Spleen (tissue), 11 donors: ENCODE data around the gene LHFPL3. TPM values are rescaled to one million over a fixed set of nuclear protein-coding genes. Genes with fewer than 3 reads are reported as not detected.

Experiments used
- DNase-seq: peaks from one replicate; pipeline ENCODE4 v3.0.0-alpha.2; 2020
- H3K27ac ChIP-seq, 8 donors: fragments of 200-600 bp; sonication (generic) in 7 of 8; 1 replicate in 4 of 8; 2 replicates in 4 of 8; pipeline versions ENCODE4 v1.5.0 to v1.8.0; 2016 to 2021; ENCODE audit warnings: inconsistent platforms in 4 of 8, mild to moderate bottlenecking in 4 of 8, moderate library complexity in 1 of 8
- H3K27me3 ChIP-seq, 7 donors: fragments of 200-600 bp; sonication (generic) in 6 of 7; replicated peaks in 1 of 7; 1 replicate in 4 of 7; 2 replicates in 3 of 7; pipeline versions ENCODE4 v1.5.0 to v1.8.0; 2016 to 2021; ENCODE audit warnings: inconsistent platforms in 3 of 7, mild to moderate bottlenecking in 1 of 7
- H3K36me3 ChIP-seq, 6 donors: fragments of 200-600 bp; sonication (generic) in 5 of 6; 1 replicate in 4 of 6; 2 replicates in 2 of 6; pipeline versions ENCODE4 v1.5.0 to v1.8.0; 2016 to 2021; ENCODE audit warnings: inconsistent platforms in 2 of 6
- H3K4me1 ChIP-seq, 6 donors: fragments of 200-600 bp; sonication (generic) in 5 of 6; 1 replicate in 3 of 6; 2 replicates in 3 of 6; pipeline versions ENCODE4 v1.5.0 to v1.8.0; 2016 to 2021; ENCODE audit warnings: inconsistent platforms in 3 of 6
- H3K4me3 ChIP-seq, 8 donors: fragments of 200-600 bp; sonication (generic) in 7 of 8; 1 replicate in 4 of 8; 2 replicates in 4 of 8; pipeline versions ENCODE4 v1.5.0 to v1.8.0; 2016 to 2021; ENCODE audit warnings: inconsistent platforms in 4 of 8, mild to moderate bottlenecking in 4 of 8, moderate library complexity in 2 of 8
- H3K9me3 ChIP-seq, 8 donors: fragments of 200-600 bp; sonication (generic) in 7 of 8; 1 replicate in 4 of 8; 2 replicates in 4 of 8; pipeline versions ENCODE4 v1.5.0 to v1.8.0; 2016 to 2021; ENCODE audit warnings: inconsistent platforms in 4 of 8
- POLR2A ChIP-seq, 3 donors: fragments of 450-650 bp; IDR thresholded peaks; one replicate each; pipeline ENCODE4 v1.5.1; 2017; ENCODE audit warnings: antibody characterized with exemption in 3 of 3, mild to moderate bottlenecking in 1 of 3
- POLR2AphosphoS5 ChIP-seq, 3 donors: sonication (generic); formaldehyde crosslinking; IDR thresholded peaks; one replicate each; pipeline ENCODE4 v1.5.1; 2017; ENCODE audit warnings: antibody characterized with exemption in 3 of 3
- WGBS, 5 donors: extraction: QIAGEN DNeasy Blood & Tissue Kit in 3 of 5; methylation state at CpG; one replicate each; pipeline versions ENCODE4 v1.1.5 to v1.1.7; 2013 to 2018; 5-methylcytosine and 5-hydroxymethylcytosine counted together
- intact Hi-C: fragments of 100-400 bp; cut with DNase I; formaldehyde crosslinking; loops from one replicate; pipeline ENCODE4 v1.15.0; 2023; ENCODE audit warnings: low total_unique reads
- polyA plus RNA-seq, 3 donors: library from polyadenylated mRNA; stranded (reverse); fragments of 200-250 nt; gene quantifications; one replicate each; pipeline ENCODE4 v1.2.1, GENCODE V29; 2013
- total RNA-seq, 7 donors: library from RNA; depleted of rRNA in 3 of 7; stranded (reverse); fragments of >200 nt in 3 of 7; fragmentation: NEBNext Ultra II Directional in 4 of 7; extraction: Animal tissue kit (Norgen Biotek cat#: 25700) in 4 of 7; gene quantifications; one replicate each; pipeline versions ENCODE4 v1.1.0 to v1.2.1, GENCODE V29; 2016 to 2021
- TF ChIP-seq, protein P1 (sequence below), 11 experiments: fragments of 200-600 bp in 7 of 11; fragments of 450-650 bp in 4 of 11; sonication (generic) in 4 of 11; IDR thresholded peaks in 8 of 11; conservative IDR thresholded peaks in 3 of 11; 1 replicate in 7 of 11; 2 replicates in 4 of 11; pipeline versions ENCODE4 v1.4.0 to v1.8.0; 2016 to 2021; ENCODE audit warnings: antibody characterized with exemption in 11 of 11, inconsistent platforms in 4 of 11, mild to moderate bottlenecking in 1 of 11
- donor health status: healthy with polysubstance abuse.
- donor health status: DM: no; HTN: no; CAD: no; lungs with moderate emphysema.
- donor health status: DM: no; HTN: no; CAD: no.
- donor health status: Bipolar disorder and iron deficiency.
- donor health status: healthy.
- donor health status: DM: no; HTN: no; CAD: no.
- donor health status: DM: yes; HTN: yes; CAD: no.

Gene LHFPL3
- total and polyA plus RNA-seq, 10 donors, result 0.07 to 1.0 (median 0.20) TPM; not detected in 3

DNA sequence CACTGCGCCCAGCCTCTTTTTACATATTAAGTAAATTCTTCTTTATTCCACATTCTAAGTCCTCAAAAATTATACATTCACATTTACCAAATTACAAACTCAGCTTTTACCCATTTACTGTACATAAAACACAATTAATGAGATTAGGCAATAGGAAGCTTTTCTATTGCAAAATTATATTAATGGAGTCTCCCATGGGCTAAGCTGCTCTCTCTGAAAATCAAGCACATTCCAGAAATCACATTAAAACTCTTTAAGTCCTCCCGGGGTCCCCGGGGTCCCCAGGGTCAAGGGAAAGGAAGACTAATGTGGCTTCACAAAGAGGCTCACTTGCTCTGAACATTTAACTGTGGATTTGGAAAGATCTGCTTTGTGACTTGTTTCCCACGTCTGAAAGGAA, 558.2 kb downstream of the LHFPL3 start:
- Histone ChIP-seq H3K4me3 (no peak overlapping the region), H3K36me3 (no peaks in the 10 kb centered on the region), H3K27me3 (no peaks in the 10 kb centered on the region), H3K4me1 (peaks cover 0 to 11% (median 7%) of the 10 kb centered on the region in 6 donors), H3K9me3 (no peaks in the 10 kb centered on the region), H3K27ac (no peak overlapping the region)
- intact Hi-C loops, result no loop called here
- WGBS, 5 donors, result 62 to 85% (median 74%) methylated on average over 4 of the region's 4 CpGs
- TF ChIP-seq POLR2AphosphoS5 (IDR thresholded peaks at IDR 0.05), result no peak
- TF ChIP-seq, protein P1, sequence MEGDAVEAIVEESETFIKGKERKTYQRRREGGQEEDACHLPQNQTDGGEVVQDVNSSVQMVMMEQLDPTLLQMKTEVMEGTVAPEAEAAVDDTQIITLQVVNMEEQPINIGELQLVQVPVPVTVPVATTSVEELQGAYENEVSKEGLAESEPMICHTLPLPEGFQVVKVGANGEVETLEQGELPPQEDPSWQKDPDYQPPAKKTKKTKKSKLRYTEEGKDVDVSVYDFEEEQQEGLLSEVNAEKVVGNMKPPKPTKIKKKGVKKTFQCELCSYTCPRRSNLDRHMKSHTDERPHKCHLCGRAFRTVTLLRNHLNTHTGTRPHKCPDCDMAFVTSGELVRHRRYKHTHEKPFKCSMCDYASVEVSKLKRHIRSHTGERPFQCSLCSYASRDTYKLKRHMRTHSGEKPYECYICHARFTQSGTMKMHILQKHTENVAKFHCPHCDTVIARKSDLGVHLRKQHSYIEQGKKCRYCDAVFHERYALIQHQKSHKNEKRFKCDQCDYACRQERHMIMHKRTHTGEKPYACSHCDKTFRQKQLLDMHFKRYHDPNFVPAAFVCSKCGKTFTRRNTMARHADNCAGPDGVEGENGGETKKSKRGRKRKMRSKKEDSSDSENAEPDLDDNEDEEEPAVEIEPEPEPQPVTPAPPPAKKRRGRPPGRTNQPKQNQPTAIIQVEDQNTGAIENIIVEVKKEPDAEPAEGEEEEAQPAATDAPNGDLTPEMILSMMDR (IDR thresholded peaks at IDR 0.05 in 8 of 11, conservative IDR thresholded peaks at IDR 0.05 in 3 of 11), result no peak
- no peak for TF ChIP-seq POLR2A (IDR thresholded peaks at IDR 0.05)
- DNase-seq, result no peak

- Histone ChIP-seq H3K36me3 (no peaks in the 10 kb centered on the region), H3K9me3 (no peaks in the 10 kb centered on the region), H3K4me3 (no peak overlapping the region), H3K27me3 (no peaks in the 10 kb centered on the region), H3K27ac (no peak overlapping the region), H3K4me1 (no peaks in the 10 kb centered on the region)
- intact Hi-C loops, result no loop called here
- TF ChIP-seq, protein P1 (IDR thresholded peaks at IDR 0.05 in 8 of 11, conservative IDR thresholded peaks at IDR 0.05 in 3 of 11), result no peak
- TF ChIP-seq POLR2A (IDR thresholded peaks at IDR 0.05) (no peak), POLR2AphosphoS5 (IDR thresholded peaks at IDR 0.05) (no peak)
- 76 to 90% (median 84%) methylated on average over 5 of the region's 5 CpGs for WGBS, 5 donors
- DNase-seq, result no peak
Measured at GRCh38 chr7:104890216-104890615, 561.8 kb downstream of the LHFPL3 start.

DNA sequence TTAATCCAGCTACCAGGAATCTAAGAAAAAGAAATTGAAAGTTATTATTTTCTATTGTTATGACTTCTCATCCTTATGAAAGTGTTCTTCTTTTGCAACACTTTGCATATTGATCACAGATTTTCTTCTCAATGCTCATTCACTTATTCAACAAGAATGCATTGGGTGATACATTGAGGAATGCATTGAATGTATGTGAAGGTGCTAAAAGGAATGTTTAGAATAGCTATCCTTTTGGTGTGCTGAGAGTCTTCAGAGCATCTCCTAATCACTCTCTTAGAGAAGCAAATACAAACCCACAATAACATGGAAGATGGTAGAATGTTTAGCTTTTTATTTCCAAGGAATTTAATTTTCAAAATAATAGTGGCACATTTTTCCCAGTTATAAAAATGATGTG, 563.5 kb downstream of the LHFPL3 start:
- Histone ChIP-seq H3K4me3 (no peak overlapping the region), H3K27me3 (no peaks in the 10 kb centered on the region), H3K4me1 (no peaks in the 10 kb centered on the region), H3K27ac (no peak overlapping the region), H3K36me3 (no peaks in the 10 kb centered on the region), H3K9me3 (no peaks in the 10 kb centered on the region)
- intact Hi-C loops, result no loop called here
- DNase-seq, result no peak
- TF ChIP-seq POLR2AphosphoS5 (IDR thresholded peaks at IDR 0.05), result no peak
- no peak for TF ChIP-seq POLR2A (IDR thresholded peaks at IDR 0.05)
- TF ChIP-seq, protein P1 (IDR thresholded peaks at IDR 0.05 in 8 of 11, conservative IDR thresholded peaks at IDR 0.05 in 3 of 11), result no peak

GRCh38 chr7:104894314-104894713, 565.9 kb downstream of the LHFPL3 start:
- Histone ChIP-seq H3K4me3 (no peak overlapping the region), H3K36me3 (no peaks in the 10 kb centered on the region), H3K9me3 (no peaks in the 10 kb centered on the region), H3K27me3 (peaks cover 0 to 4% (median 0%) of the 10 kb centered on the region in 7 donors), H3K27ac (no peak overlapping the region), H3K4me1 (no peaks in the 10 kb centered on the region)
- WGBS, 5 donors, result 90 to 97% (median 96%) methylated on average over 1 of the region's 1 CpG
- intact Hi-C loops, result no loop called here
- no peak for DNase-seq
- TF ChIP-seq POLR2A (IDR thresholded peaks at IDR 0.05) (no peak), POLR2AphosphoS5 (IDR thresholded peaks at IDR 0.05) (no peak)
- TF ChIP-seq, protein P1 (IDR thresholded peaks at IDR 0.05 in 8 of 11, conservative IDR thresholded peaks at IDR 0.05 in 3 of 11), result no peak
